GM10266 (cell line): ENCODE measurements around the gene YARS1.

Experiments
- DNase-seq: peaks from one replicate; pipeline ENCODE4 v3.0.0; 2012; ENCODE audit errors: extremely low spot score
- TF ChIP-seq, protein P1 (sequence below): IDR thresholded peaks from 2 replicates; pipeline ENCODE4 v1.5.1; 2012; ENCODE audit warnings: mild to moderate bottlenecking, low read depth; ENCODE audit not compliant: control insufficient read depth, insufficient read depth; ENCODE audit errors: missing control alignments

The YARS1 gene

DNA sequence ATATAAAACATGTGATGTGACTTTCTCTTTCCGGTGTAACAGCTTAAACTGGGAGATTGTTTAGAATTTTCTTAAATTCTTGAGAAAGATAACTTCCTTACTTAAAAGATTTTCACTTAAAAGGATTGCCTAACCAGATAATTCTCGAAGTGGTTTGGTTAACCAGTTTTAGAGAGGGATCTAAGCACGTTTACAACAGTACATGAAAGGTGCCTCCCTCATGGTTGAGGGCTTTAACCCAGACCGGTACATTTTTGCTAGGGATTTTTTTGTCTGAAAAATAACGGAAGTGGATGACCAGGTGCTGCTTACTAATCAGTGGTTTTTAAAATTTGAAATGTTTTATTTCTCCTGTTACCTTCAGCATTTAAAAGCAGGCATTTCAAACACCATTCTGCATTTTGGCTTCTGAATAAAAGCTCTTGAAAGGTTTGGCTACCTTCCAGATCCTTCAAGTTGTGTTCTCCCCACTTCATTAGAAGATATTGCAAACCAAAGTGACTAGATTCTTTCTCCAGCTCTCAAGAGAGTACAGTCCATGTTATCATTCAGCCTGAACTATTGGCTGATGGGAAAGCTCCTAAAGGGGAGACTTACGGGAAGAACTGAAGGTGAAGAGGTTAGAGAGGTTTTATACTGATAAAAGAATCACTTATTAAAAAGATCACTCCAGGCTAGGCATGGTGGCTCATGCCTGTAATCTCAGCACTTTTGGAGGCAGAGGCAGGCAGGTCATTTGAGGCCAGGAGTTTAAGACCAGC lies 13.1 kb upstream of the YARS1 start:
- no peak for DNase-seq
- TF ChIP-seq, protein P1, sequence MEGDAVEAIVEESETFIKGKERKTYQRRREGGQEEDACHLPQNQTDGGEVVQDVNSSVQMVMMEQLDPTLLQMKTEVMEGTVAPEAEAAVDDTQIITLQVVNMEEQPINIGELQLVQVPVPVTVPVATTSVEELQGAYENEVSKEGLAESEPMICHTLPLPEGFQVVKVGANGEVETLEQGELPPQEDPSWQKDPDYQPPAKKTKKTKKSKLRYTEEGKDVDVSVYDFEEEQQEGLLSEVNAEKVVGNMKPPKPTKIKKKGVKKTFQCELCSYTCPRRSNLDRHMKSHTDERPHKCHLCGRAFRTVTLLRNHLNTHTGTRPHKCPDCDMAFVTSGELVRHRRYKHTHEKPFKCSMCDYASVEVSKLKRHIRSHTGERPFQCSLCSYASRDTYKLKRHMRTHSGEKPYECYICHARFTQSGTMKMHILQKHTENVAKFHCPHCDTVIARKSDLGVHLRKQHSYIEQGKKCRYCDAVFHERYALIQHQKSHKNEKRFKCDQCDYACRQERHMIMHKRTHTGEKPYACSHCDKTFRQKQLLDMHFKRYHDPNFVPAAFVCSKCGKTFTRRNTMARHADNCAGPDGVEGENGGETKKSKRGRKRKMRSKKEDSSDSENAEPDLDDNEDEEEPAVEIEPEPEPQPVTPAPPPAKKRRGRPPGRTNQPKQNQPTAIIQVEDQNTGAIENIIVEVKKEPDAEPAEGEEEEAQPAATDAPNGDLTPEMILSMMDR, result no peak

DNA sequence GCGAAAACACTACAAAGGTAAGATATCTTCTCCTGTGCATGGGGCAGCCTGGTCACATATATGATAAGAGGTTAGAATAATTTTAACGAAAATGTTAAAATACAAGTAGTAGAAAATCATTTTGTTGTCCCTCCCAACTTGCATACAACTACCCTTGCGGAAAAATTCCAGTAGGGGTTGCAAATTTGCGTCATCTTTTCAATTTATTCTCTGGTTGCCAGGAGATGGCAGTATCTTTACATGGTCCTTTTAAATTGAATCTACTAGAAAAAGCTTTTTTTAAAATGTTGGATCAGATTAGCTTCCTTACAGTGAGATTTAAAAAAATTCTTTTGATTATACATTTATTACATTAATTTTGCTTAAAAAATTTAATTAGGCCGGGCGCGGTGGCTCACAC lies 11.2 kb upstream of the YARS1 start:
- TF ChIP-seq, protein P1, result no peak
- DNase-seq, result no peak

DNA sequence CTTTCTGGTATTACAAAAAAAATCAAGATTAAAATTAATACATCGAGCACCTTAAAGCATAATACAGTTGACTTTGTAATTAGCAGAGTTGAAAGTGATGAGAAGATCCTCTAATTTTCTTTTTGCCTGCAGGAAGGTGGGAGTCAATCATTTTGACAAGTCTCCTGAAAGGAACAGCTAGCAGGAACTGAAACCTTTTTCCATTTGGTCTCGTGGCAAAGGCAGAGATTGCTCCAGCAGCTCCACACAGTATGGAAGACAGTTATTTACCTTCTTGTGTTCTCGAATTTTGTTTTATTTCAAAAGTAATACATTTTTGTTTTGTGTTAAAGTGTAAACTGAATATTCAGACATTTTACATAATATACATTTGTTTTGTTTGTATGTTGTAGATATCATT lies 8.0 kb upstream of the YARS1 start:
- no peak for DNase-seq
- TF ChIP-seq, protein P1, result no peak

DNA sequence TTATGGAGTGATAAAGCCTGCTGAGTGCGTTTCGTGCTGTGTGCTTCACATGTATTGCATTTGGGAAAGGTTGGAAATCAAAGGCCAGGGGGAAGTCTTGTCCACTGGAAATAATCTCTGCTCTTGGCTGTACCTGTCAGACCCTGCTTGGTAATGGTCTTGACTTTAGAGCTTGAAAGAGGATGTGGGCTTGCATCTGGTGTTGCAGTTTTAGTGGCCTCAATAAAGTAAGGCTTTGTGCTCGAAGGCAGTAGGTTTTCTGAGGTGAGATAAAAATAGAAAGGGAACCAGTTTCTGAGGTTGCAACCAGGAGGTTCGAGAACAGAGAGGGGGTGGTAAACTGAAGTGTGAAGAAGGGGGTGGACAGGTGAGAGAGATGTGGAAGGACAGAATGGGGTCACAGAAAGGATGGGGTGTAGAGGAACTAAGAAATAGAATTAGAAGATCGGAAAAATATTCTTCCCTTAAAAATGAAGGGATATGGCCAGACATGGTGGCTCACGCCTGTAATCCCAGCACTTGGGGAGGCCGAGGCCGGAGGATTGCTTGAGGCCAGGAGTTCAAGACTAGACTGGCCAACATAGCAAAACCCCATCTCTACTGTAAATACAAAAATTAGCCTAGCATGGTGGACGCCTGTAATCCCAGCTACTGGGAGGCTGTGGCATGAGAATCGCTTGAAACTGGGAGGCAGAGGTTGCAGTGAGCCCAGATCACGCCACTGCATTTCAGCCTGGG lies 1.8 kb upstream of the YARS1 start:
- peak; percentile 75 for DNase-seq
- TF ChIP-seq, protein P1, result no peak

DNA sequence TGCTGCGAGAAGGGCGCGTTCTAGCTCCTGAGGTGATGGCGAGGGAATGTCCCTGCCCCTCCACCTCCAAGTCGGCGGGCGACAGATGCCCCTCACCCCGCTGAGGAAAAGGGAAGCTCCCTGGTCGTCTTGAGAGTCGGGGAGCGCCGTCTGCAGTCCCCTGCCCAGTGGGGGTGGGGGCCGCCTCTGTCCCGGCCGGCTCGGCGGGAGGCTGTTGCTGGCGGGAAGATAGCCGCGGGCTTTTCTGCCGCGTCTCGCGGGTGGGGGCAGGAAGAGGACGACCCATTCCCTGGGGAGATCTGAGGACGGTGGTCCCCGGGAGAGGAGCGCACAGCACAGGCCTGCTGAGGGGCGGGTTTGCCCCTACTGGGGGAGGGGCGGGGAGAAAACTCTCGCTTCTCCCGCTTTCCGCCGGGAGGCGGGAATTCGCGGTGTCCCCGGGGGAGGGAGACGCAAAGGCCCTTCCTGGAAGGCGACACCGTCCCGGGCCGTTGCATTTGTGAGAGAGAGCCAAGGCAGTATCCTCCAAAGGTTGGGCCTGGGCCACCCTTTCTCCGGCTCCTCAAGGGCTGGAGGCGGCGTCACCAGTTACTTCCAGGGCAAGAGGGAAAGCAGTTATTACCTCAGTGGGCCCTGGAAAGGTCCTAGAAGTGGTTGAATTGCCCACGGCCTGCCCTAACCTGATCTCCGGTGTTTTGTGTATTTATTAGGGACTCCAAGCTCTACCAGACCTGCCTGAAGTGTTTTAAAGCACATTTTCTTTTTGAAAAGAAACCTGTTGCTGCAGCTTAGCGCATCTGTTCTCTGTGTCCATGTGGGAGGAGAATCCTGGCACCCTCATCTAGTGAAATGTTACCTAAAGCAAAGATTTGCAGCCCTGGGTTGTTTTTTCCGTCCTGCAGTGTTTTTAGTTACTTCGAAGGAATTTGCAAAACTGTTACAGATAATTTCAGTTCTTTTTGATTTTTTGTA lies 943 bp upstream of the YARS1 start:
- TF ChIP-seq, protein P1, result no peak
- no peak for DNase-seq

DNA sequence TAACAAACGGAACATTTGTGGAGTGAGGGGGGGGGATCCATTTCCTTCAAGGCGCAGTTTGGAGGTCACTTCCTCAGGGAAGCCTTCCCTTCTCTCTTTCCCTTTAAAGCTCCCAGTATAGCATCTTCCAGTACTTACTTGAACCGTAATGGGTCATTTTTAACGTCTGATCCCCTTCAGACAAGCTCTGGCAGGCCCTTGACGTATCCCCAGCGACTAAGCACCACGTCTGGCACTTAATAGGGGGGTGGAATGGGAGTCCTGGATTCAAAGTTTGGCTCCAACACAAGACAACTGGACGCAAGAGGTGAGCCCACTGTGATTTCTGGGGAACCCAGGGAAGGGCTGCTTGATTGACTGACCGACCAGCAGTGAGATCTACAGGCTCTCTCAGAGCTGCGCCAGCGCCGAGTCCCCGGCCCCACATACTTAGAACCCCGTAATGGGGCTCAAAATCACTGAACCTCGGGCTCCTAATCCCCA lies 441 bp downstream of the YARS1 start:
- no peak for DNase-seq
- TF ChIP-seq, protein P1, result no peak
